Subcutaneous adipose tissue (tissue), 4 donors: Measurements from ENCODE around the gene TAF9. TPM values are rescaled to one million over a fixed set of nuclear protein-coding genes. Genes with fewer than 3 reads are reported as not detected.

Experiments used
- CTCF ChIP-seq: fragments of 450-650 bp; IDR thresholded peaks from one replicate; pipeline ENCODE4 v1.5.1; 2016; ENCODE audit warnings: low read depth, mild to moderate bottlenecking, control low read depth, antibody characterized with exemption, moderate library complexity
- total RNA-seq, 4 donors: library from RNA; depleted of rRNA; stranded (reverse); fragments of >200 nt; gene quantifications; one replicate each; pipeline ENCODE4 v1.1.0, GENCODE V29; 2016

The TAF9 gene
- total RNA-seq, 4 donors from 2014 or later = 36.5 to 71.3 (median 45.1) TPM

GRCh38 chr5:69360442-69360841 lies 8.9 kb downstream of the TAF9 start:
- no peak for TF ChIP-seq CTCF

- no peak for TF ChIP-seq CTCF
Measured at GRCh38 chr5:69359699-69360098, 9.6 kb downstream of the TAF9 start.

GRCh38 chr5:69350664-69351063 lies 18.7 kb downstream of the TAF9 start:
- no peak for TF ChIP-seq CTCF

- no peak for TF ChIP-seq CTCF
Measured at GRCh38 chr5:69343083-69343482, 26.2 kb downstream of the TAF9 start.

- TF ChIP-seq CTCF = no peak
Measured at GRCh38 chr5:69341520-69342161, 27.7 kb downstream of the TAF9 start.

GRCh38 chr5:69335341-69335935 lies 33.9 kb downstream of the TAF9 start:
- TF ChIP-seq CTCF = no peak

- TF ChIP-seq CTCF = no peak
Measured at GRCh38 chr5:69334793-69335268, 34.5 kb downstream of the TAF9 start.
